GM21825 (cell line): ENCODE data around the gene KCNMA1.

ENCODE experiments used
- ATAC-seq: cut with Tn5 transposase; IDR thresholded peaks from one replicate; pipeline ENCODE4 v1.9.1; 2021; ENCODE audit warnings: mild to moderate bottlenecking, moderate library complexity; ENCODE audit not compliant: unreplicated experiment

Gene KCNMA1

GRCh38 chr10:77494756-77495541 is 142.7 kb downstream of the KCNMA1 start:
- no peak for ATAC-seq

GRCh38 chr10:77494327-77494726 is 143.3 kb downstream of the KCNMA1 start:
- ATAC-seq, result no peak

- ATAC-seq, result no peak
Measured at GRCh38 chr10:77493851-77494261, 143.8 kb downstream of the KCNMA1 start.

GRCh38 chr10:77493239-77493806 is 144.3 kb downstream of the KCNMA1 start:
- ATAC-seq, result no peak

GRCh38 chr10:77492368-77492994 is 145.1 kb downstream of the KCNMA1 start:
- no peak for ATAC-seq

- no peak for ATAC-seq
Measured at GRCh38 chr10:77490534-77491314, 146.9 kb downstream of the KCNMA1 start.

GRCh38 chr10:77486517-77486916 is 151.1 kb downstream of the KCNMA1 start:
- ATAC-seq, result no peak

- no peak for ATAC-seq
Measured at GRCh38 chr10:77485847-77486246, 151.8 kb downstream of the KCNMA1 start.

GRCh38 chr10:77482072-77482471 is 155.5 kb downstream of the KCNMA1 start:
- no peak for ATAC-seq

GRCh38 chr10:77479586-77479985 is 158.0 kb downstream of the KCNMA1 start:
- ATAC-seq, result no peak

GRCh38 chr10:77478962-77479359 is 158.6 kb downstream of the KCNMA1 start:
- ATAC-seq, result no peak

GRCh38 chr10:77478247-77478961 is 159.2 kb downstream of the KCNMA1 start:
- no peak for ATAC-seq

- ATAC-seq, result no peak
Measured at GRCh38 chr10:77475522-77475921, 162.1 kb downstream of the KCNMA1 start.

- ATAC-seq, result no peak
Measured at GRCh38 chr10:77474939-77475338, 162.7 kb downstream of the KCNMA1 start.

GRCh38 chr10:77474386-77474785 is 163.2 kb downstream of the KCNMA1 start:
- no peak for ATAC-seq

GRCh38 chr10:77472146-77472545 is 165.5 kb downstream of the KCNMA1 start:
- no peak for ATAC-seq

- ATAC-seq, result no peak
Measured at GRCh38 chr10:77471069-77471536, 166.5 kb downstream of the KCNMA1 start.

- ATAC-seq, result no peak
Measured at GRCh38 chr10:77467422-77467963, 170.1 kb downstream of the KCNMA1 start.

- ATAC-seq, result no peak
Measured at GRCh38 chr10:77463967-77464745, 173.5 kb downstream of the KCNMA1 start.

GRCh38 chr10:77463499-77463898 is 174.1 kb downstream of the KCNMA1 start:
- ATAC-seq, result no peak
